ENCODE measurements around the gene ITGB1. TPM values are rescaled to one million over a fixed set of nuclear protein-coding genes. Genes with fewer than 3 reads are reported as not detected.

ITGB1 gene
- total and polyA plus RNA-seq, 12 donors: 169 to 828 (median 595) TPM

GRCh38 chr10:32985341-32985764, 27.3 kb upstream of the ITGB1 start:
- no peak for ATAC-seq
- Histone ChIP-seq H3K4me3 (no peak overlapping the region), H3K36me3 (no peaks in the 10 kb centered on the region), H3K4me1 (peaks cover 0 to 61% (median 30%) of the 10 kb centered on the region in 9 donors), H3K27me3 (no peaks in the 10 kb centered on the region), H3K27ac (peak overlapping the region in 6 of 10 donors; percentile 6 to 69 (median 27)), H3K9me3 (no peaks in the 10 kb centered on the region)
- WGBS, 2 donors: 87% methylated on average over 4 of the region's 4 CpGs
- TF ChIP-seq, protein P1, sequence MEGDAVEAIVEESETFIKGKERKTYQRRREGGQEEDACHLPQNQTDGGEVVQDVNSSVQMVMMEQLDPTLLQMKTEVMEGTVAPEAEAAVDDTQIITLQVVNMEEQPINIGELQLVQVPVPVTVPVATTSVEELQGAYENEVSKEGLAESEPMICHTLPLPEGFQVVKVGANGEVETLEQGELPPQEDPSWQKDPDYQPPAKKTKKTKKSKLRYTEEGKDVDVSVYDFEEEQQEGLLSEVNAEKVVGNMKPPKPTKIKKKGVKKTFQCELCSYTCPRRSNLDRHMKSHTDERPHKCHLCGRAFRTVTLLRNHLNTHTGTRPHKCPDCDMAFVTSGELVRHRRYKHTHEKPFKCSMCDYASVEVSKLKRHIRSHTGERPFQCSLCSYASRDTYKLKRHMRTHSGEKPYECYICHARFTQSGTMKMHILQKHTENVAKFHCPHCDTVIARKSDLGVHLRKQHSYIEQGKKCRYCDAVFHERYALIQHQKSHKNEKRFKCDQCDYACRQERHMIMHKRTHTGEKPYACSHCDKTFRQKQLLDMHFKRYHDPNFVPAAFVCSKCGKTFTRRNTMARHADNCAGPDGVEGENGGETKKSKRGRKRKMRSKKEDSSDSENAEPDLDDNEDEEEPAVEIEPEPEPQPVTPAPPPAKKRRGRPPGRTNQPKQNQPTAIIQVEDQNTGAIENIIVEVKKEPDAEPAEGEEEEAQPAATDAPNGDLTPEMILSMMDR (IDR thresholded peaks at IDR 0.05): no peak
- intact Hi-C loops (cut with DNase I): no loop called here
- DNase-seq: no peak

GRCh38 chr10:32984003-32984600, 26.1 kb upstream of the ITGB1 start:
- DNase-seq (no peak), ATAC-seq (no peak)
- H3K36me3 ChIP-seq: no peaks in the 10 kb centered on the region
- WGBS, 2 donors: 96 to 98% methylated on average over 4 of the region's 4 CpGs
- H3K4me3 ChIP-seq: no peak overlapping the region
- intact Hi-C loops (cut with DNase I): no loop called here
- peaks cover 0 to 68% (median 36%) of the 10 kb centered on the region in 9 donors for H3K4me1 ChIP-seq
- H3K27ac ChIP-seq: peak overlapping the region in 2 of 10 donors; percentile 7 to 96
- no peaks in the 10 kb centered on the region for H3K27me3 ChIP-seq
- H3K9me3 ChIP-seq: no peaks in the 10 kb centered on the region
- TF ChIP-seq, protein P1 (IDR thresholded peaks at IDR 0.05): no peak

DNA sequence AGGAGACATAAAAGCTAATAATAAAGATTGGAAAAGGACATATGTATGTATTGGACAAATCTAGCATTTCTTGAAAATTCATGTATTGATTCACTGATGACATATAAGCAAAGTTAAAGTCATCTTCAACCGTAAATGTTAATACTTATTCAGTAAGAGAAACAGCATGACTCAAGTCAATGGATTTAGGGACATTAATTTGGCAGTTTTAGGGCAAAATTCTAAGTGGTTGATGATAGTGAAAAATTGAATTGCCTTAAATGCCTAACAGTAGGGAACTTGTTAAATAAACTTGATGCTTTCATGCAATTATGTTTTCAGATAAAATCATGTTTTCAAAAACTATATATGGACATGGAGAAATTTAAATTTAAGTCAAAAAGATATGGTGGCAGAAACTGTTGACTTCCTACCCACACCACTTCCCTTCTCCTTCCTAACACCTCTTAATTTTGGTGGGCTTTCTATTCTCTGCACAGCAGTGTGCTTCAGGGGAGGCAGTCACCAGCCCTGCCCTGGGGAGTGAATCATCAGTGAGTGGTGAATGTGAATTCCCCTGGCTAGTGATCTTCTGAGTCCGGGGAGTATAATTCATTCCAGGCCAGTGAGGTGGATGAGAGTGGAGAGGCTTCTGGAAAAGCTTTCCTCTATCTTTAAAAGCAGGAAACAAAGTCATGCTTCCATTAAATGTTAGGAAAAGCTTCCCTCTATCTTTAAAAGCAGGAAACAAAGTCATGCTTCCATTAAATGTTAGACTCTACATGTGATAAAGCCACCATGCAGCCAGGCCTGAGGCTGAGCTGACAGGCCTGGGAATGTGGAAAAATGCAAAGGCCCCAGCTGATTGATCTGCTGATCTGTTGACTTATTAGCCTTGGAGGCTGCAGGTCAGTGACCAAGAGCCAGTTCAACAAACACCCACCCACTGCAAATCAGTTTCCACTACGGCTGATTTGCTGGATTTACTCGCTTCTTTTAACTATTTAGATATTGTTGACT, 25.2 kb upstream of the ITGB1 start:
- no peaks in the 10 kb centered on the region for H3K9me3 ChIP-seq
- 79 to 87% methylated on average over 4 of the region's 4 CpGs for WGBS, 2 donors
- no peak for DNase-seq
- TF ChIP-seq, protein P1 (IDR thresholded peaks at IDR 0.05): no peak
- ATAC-seq: no peak
- H3K27me3 ChIP-seq: no peaks in the 10 kb centered on the region
- H3K4me3 ChIP-seq: no peak overlapping the region
- peaks cover 0 to 68% (median 36%) of the 10 kb centered on the region in 9 donors for H3K4me1 ChIP-seq
- intact Hi-C loops (cut with DNase I): no loop called here
- no peaks in the 10 kb centered on the region for H3K36me3 ChIP-seq
- H3K27ac ChIP-seq: peak overlapping the region in 8 of 10 donors; percentile 87 to 98 (median 95)

DNA sequence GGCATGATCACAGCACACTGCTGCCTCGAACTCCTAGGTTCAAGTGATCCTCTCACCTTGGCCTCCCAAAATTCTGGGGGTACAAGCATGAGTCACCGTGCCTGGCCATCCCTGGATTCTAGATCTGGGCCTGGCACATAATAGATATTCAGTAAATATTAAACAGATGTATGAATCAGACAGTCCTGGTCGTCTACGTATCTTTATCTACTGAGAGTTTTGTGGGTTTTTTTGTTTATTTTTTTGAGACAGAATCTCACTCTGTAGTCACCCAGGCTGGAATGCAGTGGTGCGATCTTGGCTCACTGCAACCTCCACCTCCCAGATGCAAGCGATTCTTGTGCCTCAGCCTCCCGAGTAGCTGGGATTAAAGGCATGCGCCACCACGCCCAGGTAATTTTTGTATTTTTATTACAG, 24.3 kb upstream of the ITGB1 start:
- intact Hi-C loops (cut with DNase I): no loop called here
- H3K36me3 ChIP-seq: no peaks in the 10 kb centered on the region
- no peaks in the 10 kb centered on the region for H3K9me3 ChIP-seq
- DNase-seq (no peak), ATAC-seq (no peak)
- peaks cover 0 to 68% (median 36%) of the 10 kb centered on the region in 9 donors for H3K4me1 ChIP-seq
- no peaks in the 10 kb centered on the region for H3K27me3 ChIP-seq
- TF ChIP-seq, protein P1 (IDR thresholded peaks at IDR 0.05): no peak
- H3K4me3 ChIP-seq: no peak overlapping the region
- 77 to 85% methylated on average over 9 of the region's 9 CpGs for WGBS, 2 donors
- peak overlapping the region in 9 of 10 donors; percentile 87 to 98 (median 95) for H3K27ac ChIP-seq
